Prostate gland (tissue), 2 donors: ENCODE measurements around the gene SLC35D3.

Experiments
- POLR2A ChIP-seq: fragments of 450-650 bp; IDR thresholded peaks from one replicate; pipeline ENCODE4 v1.6.1; 2016; ENCODE audit warnings: antibody characterized with exemption, mild to moderate bottlenecking
- TF ChIP-seq, protein P1 (sequence below), 4 experiments: fragments of 200-600 bp in 2 of 4; fragments of 450-650 bp in 2 of 4; sonication (generic) in 2 of 4; IDR thresholded peaks; 1 replicate in 3 of 4; 2 replicates in 1 of 4; pipeline ENCODE4 v1.5.1; 2016 to 2019; ENCODE audit warnings: antibody characterized with exemption in 4 of 4, mild to moderate bottlenecking in 2 of 4, moderate library complexity in 2 of 4

- TF ChIP-seq POLR2A: no peak
- TF ChIP-seq, protein P1, sequence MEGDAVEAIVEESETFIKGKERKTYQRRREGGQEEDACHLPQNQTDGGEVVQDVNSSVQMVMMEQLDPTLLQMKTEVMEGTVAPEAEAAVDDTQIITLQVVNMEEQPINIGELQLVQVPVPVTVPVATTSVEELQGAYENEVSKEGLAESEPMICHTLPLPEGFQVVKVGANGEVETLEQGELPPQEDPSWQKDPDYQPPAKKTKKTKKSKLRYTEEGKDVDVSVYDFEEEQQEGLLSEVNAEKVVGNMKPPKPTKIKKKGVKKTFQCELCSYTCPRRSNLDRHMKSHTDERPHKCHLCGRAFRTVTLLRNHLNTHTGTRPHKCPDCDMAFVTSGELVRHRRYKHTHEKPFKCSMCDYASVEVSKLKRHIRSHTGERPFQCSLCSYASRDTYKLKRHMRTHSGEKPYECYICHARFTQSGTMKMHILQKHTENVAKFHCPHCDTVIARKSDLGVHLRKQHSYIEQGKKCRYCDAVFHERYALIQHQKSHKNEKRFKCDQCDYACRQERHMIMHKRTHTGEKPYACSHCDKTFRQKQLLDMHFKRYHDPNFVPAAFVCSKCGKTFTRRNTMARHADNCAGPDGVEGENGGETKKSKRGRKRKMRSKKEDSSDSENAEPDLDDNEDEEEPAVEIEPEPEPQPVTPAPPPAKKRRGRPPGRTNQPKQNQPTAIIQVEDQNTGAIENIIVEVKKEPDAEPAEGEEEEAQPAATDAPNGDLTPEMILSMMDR (IDR thresholded peaks at IDR 0.05): no peak
Measured at GRCh38 chr6:136955123-136955522, 33.0 kb downstream of the SLC35D3 start.
